Dedifferentiated amniotic fluid mesenchymal stem cell (primary cell): ENCODE data around the gene PGBD5.

Experiments
- DNase-seq: peaks from one replicate; pipeline ENCODE4 v3.0.0-alpha.2; 2016; ENCODE audit errors: extremely low spot score

PGBD5 gene

GRCh38 chr1:230301822-230302221 lies 124.3 kb downstream of the PGBD5 start:
- DNase-seq: no peak

- no peak for DNase-seq
Measured at GRCh38 chr1:230301322-230301721, 124.8 kb downstream of the PGBD5 start.

- DNase-seq: no peak
Measured at GRCh38 chr1:230300322-230301301, 125.5 kb downstream of the PGBD5 start.

- DNase-seq: no peak
Measured at GRCh38 chr1:230299191-230300006, 126.7 kb downstream of the PGBD5 start.

GRCh38 chr1:230295367-230295766 lies 130.8 kb downstream of the PGBD5 start:
- DNase-seq: no peak

GRCh38 chr1:230293390-230293700 lies 132.8 kb downstream of the PGBD5 start:
- DNase-seq: no peak

GRCh38 chr1:230292689-230293389 lies 133.3 kb downstream of the PGBD5 start:
- no peak for DNase-seq

- no peak for DNase-seq
Measured at GRCh38 chr1:230291731-230292620, 134.2 kb downstream of the PGBD5 start.

GRCh38 chr1:230289350-230289644 lies 136.8 kb downstream of the PGBD5 start:
- DNase-seq: no peak

GRCh38 chr1:230288641-230289349 lies 137.3 kb downstream of the PGBD5 start:
- no peak for DNase-seq

- DNase-seq: no peak
Measured at GRCh38 chr1:230287674-230288315, 138.3 kb downstream of the PGBD5 start.

GRCh38 chr1:230286890-230287269 lies 139.3 kb downstream of the PGBD5 start:
- no peak for DNase-seq

- DNase-seq: no peak
Measured at GRCh38 chr1:230286166-230286889, 139.8 kb downstream of the PGBD5 start.

GRCh38 chr1:230285351-230285750 lies 140.8 kb downstream of the PGBD5 start:
- no peak for DNase-seq

- DNase-seq: no peak
Measured at GRCh38 chr1:230284891-230285290, 141.2 kb downstream of the PGBD5 start.

GRCh38 chr1:230283678-230284077 lies 142.5 kb downstream of the PGBD5 start:
- DNase-seq: no peak

- no peak for DNase-seq
Measured at GRCh38 chr1:230282157-230282556, 144.0 kb downstream of the PGBD5 start.

- DNase-seq: no peak
Measured at GRCh38 chr1:230281556-230281955, 144.6 kb downstream of the PGBD5 start.

- no peak for DNase-seq
Measured at GRCh38 chr1:230280906-230281413, 145.2 kb downstream of the PGBD5 start.
